Globus pallidus (tissue), 1 donor: ENCODE results near the gene CPPED1.
"Not testable (repeated sequence)": the region's sequence is repeated elsewhere in the genome, so short reads cannot be mapped to it uniquely, and the experiment has no call there.

ENCODE experiments used
- DNase-seq: peaks from one replicate; pipeline ENCODE4 v3.0.0-alpha.2; 2015; ENCODE audit warnings: low spot score

Gene CPPED1

GRCh38 chr16:12767897-12768296 is 35.8 kb downstream of the CPPED1 start:
- no peak for DNase-seq

GRCh38 chr16:12766853-12767252 is 36.8 kb downstream of the CPPED1 start:
- no peak for DNase-seq

GRCh38 chr16:12766208-12766607 is 37.5 kb downstream of the CPPED1 start:
- not testable (repeated sequence) for DNase-seq

GRCh38 chr16:12764813-12765488 is 38.7 kb downstream of the CPPED1 start:
- no peak for DNase-seq

- no peak for DNase-seq
These were observed 40.2 kb downstream of the CPPED1 start for GRCh38 chr16:12763517-12763916.

GRCh38 chr16:12760819-12761611 is 42.7 kb downstream of the CPPED1 start:
- no peak for DNase-seq

- DNase-seq, result peak; percentile 29
These were observed 44.8 kb downstream of the CPPED1 start for GRCh38 chr16:12758670-12759558.

- peak; percentile 63 for DNase-seq
These were observed 45.5 kb downstream of the CPPED1 start for GRCh38 chr16:12758031-12758669.

GRCh38 chr16:12757546-12757945 is 46.1 kb downstream of the CPPED1 start:
- DNase-seq, result peak; percentile 25

GRCh38 chr16:12754824-12755543 is 48.7 kb downstream of the CPPED1 start:
- DNase-seq, result no peak

- no peak for DNase-seq
These were observed 50.3 kb downstream of the CPPED1 start for GRCh38 chr16:12753203-12754023.

GRCh38 chr16:12752159-12752558 is 51.5 kb downstream of the CPPED1 start:
- no peak for DNase-seq

- DNase-seq, result no peak
These were observed 53.2 kb downstream of the CPPED1 start for GRCh38 chr16:12750554-12750918.

- DNase-seq, result no peak
These were observed 54.6 kb downstream of the CPPED1 start for GRCh38 chr16:12749076-12749475.

GRCh38 chr16:12747827-12748226 is 55.9 kb downstream of the CPPED1 start:
- DNase-seq, result no peak

GRCh38 chr16:12747261-12747660 is 56.4 kb downstream of the CPPED1 start:
- no peak for DNase-seq

GRCh38 chr16:12744860-12745259 is 58.8 kb downstream of the CPPED1 start:
- DNase-seq, result no peak

GRCh38 chr16:12742741-12743140 is 60.9 kb downstream of the CPPED1 start:
- DNase-seq, result no peak

- DNase-seq, result no peak
These were observed 62.6 kb downstream of the CPPED1 start for GRCh38 chr16:12740986-12741610.

- no peak for DNase-seq
These were observed 63.9 kb downstream of the CPPED1 start for GRCh38 chr16:12739738-12740137.
